ENCODE data around the gene NFU1. TPM values are rescaled to one million over a fixed set of nuclear protein-coding genes. Genes with fewer than 3 reads are reported as not detected.

The NFU1 gene
- total RNA-seq, 1 donor from 2014 or later, result 41.4 TPM

DNA sequence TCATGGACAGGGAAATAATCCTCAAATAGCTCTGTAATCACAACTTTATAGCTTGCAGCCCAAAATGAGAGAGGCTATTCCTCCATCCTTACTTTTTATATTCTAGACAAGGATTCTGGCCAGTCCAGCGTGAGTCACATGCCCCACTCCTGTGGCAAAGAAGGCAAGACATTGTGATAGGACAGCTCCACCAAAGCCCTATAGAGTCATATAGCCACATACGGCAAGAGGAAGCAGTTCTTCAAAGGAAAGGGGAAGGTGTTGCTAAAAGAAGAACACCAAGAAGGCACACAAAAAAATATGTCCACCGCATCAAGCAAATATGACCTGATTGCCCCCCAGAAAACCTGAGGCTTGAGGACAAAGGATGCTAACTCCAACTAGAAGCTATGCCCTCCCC, 46.8 kb downstream of the NFU1 start:
- peaks cover 18% of the 10 kb centered on the region for H3K36me3 Mint-ChIP-seq (ENCODE audit: unreplicated experiment)
- no peak overlapping the region for H3K27ac Mint-ChIP-seq (ENCODE audit: unreplicated experiment)
- peaks cover 17% of the 10 kb centered on the region for H3K4me1 Mint-ChIP-seq (ENCODE audit: unreplicated experiment)
- H3K27me3 Mint-ChIP-seq (ENCODE audit: unreplicated experiment), result no peaks in the 10 kb centered on the region
- H3K4me3 Mint-ChIP-seq (ENCODE audit: unreplicated experiment), result no peak overlapping the region
- DNase-seq (ENCODE audit: extremely low spot score, unreplicated experiment), result no peak
- TF ChIP-seq, protein P1, sequence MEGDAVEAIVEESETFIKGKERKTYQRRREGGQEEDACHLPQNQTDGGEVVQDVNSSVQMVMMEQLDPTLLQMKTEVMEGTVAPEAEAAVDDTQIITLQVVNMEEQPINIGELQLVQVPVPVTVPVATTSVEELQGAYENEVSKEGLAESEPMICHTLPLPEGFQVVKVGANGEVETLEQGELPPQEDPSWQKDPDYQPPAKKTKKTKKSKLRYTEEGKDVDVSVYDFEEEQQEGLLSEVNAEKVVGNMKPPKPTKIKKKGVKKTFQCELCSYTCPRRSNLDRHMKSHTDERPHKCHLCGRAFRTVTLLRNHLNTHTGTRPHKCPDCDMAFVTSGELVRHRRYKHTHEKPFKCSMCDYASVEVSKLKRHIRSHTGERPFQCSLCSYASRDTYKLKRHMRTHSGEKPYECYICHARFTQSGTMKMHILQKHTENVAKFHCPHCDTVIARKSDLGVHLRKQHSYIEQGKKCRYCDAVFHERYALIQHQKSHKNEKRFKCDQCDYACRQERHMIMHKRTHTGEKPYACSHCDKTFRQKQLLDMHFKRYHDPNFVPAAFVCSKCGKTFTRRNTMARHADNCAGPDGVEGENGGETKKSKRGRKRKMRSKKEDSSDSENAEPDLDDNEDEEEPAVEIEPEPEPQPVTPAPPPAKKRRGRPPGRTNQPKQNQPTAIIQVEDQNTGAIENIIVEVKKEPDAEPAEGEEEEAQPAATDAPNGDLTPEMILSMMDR (IDR thresholded peaks at IDR 0.05), result no peak
- no peaks in the 10 kb centered on the region for H3K9me3 Mint-ChIP-seq (ENCODE audit: unreplicated experiment)

DNA sequence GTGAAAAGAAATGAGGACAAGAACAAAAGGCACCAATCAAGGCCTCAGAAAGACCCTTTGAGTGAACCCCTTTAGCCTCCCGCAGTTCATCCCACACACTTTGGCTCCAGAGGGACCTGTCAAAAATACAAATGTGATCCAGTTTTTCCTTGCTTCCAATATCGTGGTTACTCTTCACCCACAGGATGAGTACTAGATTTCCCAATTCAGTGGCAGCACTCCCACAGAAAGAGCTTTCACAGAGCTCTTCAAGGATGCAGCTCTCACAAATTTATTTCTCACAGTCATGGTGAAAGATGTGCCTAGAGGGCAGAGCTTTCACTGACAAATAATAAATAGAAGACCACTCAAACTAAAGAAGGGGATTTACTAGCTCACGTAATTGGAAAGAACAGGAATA, 47.2 kb downstream of the NFU1 start:
- H3K4me3 Mint-ChIP-seq (ENCODE audit: unreplicated experiment), result no peak overlapping the region
- DNase-seq (ENCODE audit: extremely low spot score, unreplicated experiment), result no peak
- H3K27me3 Mint-ChIP-seq (ENCODE audit: unreplicated experiment), result no peaks in the 10 kb centered on the region
- H3K36me3 Mint-ChIP-seq (ENCODE audit: unreplicated experiment), result peaks cover 17% of the 10 kb centered on the region
- TF ChIP-seq, protein P1 (IDR thresholded peaks at IDR 0.05), result no peak
- H3K4me1 Mint-ChIP-seq (ENCODE audit: unreplicated experiment), result peaks cover 20% of the 10 kb centered on the region
- H3K9me3 Mint-ChIP-seq (ENCODE audit: unreplicated experiment), result no peaks in the 10 kb centered on the region
- H3K27ac Mint-ChIP-seq (ENCODE audit: unreplicated experiment), result no peak overlapping the region

DNA sequence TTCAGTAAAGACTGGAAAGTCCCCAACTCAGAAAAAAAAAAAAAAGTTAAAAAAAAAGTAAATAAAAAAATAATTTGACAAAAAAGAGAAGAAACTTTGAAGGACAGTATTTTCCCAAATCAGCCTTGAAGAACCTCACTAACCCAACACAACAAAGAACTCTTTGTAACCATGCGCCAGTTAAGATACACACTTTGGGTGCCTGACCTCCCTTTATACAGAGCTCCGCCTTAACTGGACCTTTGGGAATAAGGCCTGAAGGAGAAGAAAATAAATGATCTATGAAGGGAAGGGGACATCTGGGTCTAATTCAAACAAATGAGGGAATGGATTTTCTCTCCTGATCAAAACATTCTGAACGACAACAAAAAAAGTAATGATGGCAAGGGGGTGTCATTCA, 48.0 kb downstream of the NFU1 start:
- no peak overlapping the region for H3K27ac Mint-ChIP-seq (ENCODE audit: unreplicated experiment)
- TF ChIP-seq, protein P1 (IDR thresholded peaks at IDR 0.05), result no peak
- no peak overlapping the region for H3K4me3 Mint-ChIP-seq (ENCODE audit: unreplicated experiment)
- H3K4me1 Mint-ChIP-seq (ENCODE audit: unreplicated experiment), result peaks cover 26% of the 10 kb centered on the region
- no peaks in the 10 kb centered on the region for H3K9me3 Mint-ChIP-seq (ENCODE audit: unreplicated experiment)
- H3K27me3 Mint-ChIP-seq (ENCODE audit: unreplicated experiment), result no peaks in the 10 kb centered on the region
- peaks cover 9% of the 10 kb centered on the region for H3K36me3 Mint-ChIP-seq (ENCODE audit: unreplicated experiment)
- DNase-seq (ENCODE audit: extremely low spot score, unreplicated experiment), result no peak

DNA sequence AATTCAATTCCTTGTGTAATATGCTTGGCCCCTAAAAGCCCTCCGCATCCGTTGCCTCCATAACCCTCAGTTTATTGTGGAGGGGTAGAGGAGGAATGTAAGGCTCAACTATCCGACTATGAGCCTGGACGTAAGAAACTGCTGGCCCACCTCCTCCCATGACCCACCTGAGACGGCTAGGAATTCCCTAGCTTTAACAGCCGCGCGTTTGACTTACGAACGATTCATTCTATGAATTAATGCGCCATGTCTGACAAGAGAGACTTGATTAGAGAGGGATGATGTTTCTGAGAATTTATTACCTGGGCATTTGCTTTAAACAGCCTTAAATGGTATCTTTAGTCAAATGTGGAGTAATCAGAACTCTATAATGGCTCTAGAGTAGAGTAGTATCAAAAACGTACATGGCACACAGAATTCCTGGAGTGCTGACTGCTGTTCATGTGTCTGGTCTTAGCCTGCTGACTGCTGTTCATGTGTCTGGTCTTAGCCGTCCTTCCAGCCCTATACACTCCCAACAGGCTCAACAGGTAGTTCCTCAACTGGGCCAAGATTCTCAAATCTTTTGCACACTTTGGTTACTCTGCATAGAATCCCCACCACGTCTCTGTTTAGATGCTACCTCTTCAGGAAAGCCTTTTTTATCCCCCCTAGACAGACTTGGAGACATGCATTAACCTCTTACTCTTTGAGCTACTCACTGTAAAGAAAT, 49.3 kb downstream of the NFU1 start:
- Mint-ChIP-seq H3K9me3 (ENCODE audit: unreplicated experiment) (no peaks in the 10 kb centered on the region), H3K27me3 (ENCODE audit: unreplicated experiment) (no peaks in the 10 kb centered on the region), H3K4me1 (ENCODE audit: unreplicated experiment) (peaks cover 36% of the 10 kb centered on the region), H3K4me3 (ENCODE audit: unreplicated experiment) (peak overlapping the region; percentile 92), H3K36me3 (ENCODE audit: unreplicated experiment) (no peaks in the 10 kb centered on the region), H3K27ac (ENCODE audit: unreplicated experiment) (peak overlapping the region; percentile 99)
- TF ChIP-seq, protein P1 (IDR thresholded peaks at IDR 0.05), result no peak
- DNase-seq (ENCODE audit: extremely low spot score, unreplicated experiment), result no peak

DNA sequence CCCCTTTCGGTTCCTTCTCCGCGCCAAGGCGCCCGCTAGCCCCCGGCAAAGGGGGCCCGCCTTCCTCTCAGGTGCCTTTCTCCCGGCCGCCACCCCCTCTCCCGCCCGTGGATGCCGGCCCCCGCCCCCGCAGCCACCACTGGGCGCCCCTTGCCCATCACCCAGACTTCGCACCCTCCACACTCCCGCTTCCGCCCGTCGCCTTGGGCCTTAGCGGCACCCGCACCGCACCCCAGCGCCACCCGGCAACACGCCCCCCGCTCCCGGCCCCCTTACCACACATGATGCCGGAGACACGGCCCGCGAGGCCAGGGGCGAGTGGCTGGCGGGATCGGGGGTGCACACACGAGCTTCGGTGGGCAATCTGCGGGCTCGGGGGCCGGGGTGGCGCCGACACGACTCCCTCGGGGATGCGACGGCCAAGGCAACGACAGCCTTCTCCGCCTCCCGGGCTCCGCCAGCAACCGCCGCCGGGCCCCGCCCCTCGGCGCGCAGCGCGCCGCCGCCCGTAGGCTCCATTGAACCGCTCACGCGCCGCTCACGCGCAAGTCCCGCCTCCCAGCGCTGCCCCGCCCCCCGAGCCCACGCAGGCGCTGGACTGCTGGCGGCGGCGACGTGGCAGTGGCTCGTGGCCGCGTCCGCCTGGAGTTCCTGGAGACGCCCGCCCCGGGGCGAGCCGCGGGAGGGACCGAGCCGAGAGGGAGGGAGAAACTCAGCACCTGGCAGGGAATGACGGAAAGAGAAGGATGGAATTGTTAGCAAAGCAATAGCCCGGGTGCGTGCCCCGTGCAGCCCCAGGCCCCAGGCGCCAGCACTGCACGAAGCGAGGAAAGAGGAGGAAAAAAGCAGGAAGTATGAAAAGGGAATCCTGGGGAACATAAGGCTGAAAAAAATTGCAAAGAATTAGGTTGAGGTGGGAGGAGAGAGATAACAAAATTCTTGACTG, 50.2 kb downstream of the NFU1 start, which contains the start of gene GFPT1:
GFPT1 (minus strand) TSS at position 439 of the 946 bp plus-strand sequence; CDS start at position 283, 156 bp downstream.
- Mint-ChIP-seq H3K9me3 (ENCODE audit: unreplicated experiment) (no peaks in the 10 kb centered on the region), H3K4me3 (ENCODE audit: unreplicated experiment) (peak within 1 kb of the TSS; percentile 92), H3K27me3 (ENCODE audit: unreplicated experiment) (no peaks in the 10 kb centered on the region), H3K4me1 (ENCODE audit: unreplicated experiment) (peaks cover 44% of the 10 kb centered on the region), H3K36me3 (ENCODE audit: unreplicated experiment) (peaks cover 5% of the 10 kb centered on the region), H3K27ac (ENCODE audit: unreplicated experiment) (peak within 1 kb of the TSS; percentile 99)
- DNase-seq (ENCODE audit: extremely low spot score, unreplicated experiment), result peak; percentile 98
- TF ChIP-seq, protein P1 (IDR thresholded peaks at IDR 0.05), result no peak
